ENCODE data around the gene ERI2.

Gene ERI2

DNA sequence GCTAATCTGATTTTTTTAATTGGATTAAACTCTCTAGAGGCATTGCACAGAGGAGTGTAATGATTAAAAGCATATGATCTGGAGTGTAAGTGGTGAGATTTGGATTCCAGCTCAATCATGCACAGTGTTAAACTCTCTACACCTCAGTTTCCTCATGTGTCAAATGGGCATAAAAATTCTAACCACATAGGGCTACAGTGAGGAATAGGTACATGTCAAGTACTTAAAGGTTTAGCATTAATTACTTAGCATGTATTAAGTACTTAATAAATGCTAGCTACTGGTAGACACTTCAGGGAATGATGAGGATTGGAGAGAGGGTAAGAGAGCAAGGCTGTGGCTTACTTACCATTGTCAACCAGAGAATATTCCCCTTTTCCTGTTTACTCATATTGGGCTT is 17.1 kb downstream of the ERI2 start:
- no peaks in the 10 kb centered on the region for H3K9me3 ChIP-seq (ENCODE audit: control insufficient read depth, insufficient read depth, low read depth, low read length)
- no peaks in the 10 kb centered on the region for H3K36me3 ChIP-seq (ENCODE audit: control insufficient read depth in 2 of 2, insufficient read depth in 1 of 2, low read length in 2 of 2)
- ChIA-PET CTCF (interaction anchor here (0.6 to 2.6 kb wide), 2 partner anchors 13 to 532 kb away, joined by 3 to 15 read pairs; no protein-coding TSS in a partner anchor), POLR2A (interaction anchor here (0.7 kb wide), 1 partner anchor 24 kb away, joined by 11 read pairs; no protein-coding TSS in a partner anchor)
- H3K27ac ChIP-seq (ENCODE audit: extremely low read depth, low read depth, low read length), result no peak overlapping the region
- H3K4me3 ChIP-seq (ENCODE audit: low read depth, low read length), result no peak overlapping the region
- no peaks in the 10 kb centered on the region for H3K4me1 ChIP-seq (ENCODE audit: control insufficient read depth, insufficient read depth, low read length)
- TF ChIP-seq, protein P1, sequence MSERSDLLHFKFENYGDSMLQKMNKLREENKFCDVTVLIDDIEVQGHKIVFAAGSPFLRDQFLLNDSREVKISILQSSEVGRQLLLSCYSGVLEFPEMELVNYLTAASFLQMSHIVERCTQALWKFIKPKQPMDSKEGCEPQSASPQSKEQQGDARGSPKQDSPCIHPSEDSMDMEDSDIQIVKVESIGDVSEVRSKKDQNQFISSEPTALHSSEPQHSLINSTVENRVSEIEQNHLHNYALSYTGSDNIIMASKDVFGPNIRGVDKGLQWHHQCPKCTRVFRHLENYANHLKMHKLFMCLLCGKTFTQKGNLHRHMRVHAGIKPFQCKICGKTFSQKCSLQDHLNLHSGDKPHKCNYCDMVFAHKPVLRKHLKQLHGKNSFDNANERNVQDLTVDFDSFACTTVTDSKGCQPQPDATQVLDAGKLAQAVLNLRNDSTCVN (tag by site-specific recombination; optimal IDR thresholded peaks at IDR 0.05), result no peak
- no peak for TF ChIP-seq ZNF37A (tag by site-specific recombination; IDR thresholded peaks at IDR 0.05)
- TF ChIP-seq, protein P2, sequence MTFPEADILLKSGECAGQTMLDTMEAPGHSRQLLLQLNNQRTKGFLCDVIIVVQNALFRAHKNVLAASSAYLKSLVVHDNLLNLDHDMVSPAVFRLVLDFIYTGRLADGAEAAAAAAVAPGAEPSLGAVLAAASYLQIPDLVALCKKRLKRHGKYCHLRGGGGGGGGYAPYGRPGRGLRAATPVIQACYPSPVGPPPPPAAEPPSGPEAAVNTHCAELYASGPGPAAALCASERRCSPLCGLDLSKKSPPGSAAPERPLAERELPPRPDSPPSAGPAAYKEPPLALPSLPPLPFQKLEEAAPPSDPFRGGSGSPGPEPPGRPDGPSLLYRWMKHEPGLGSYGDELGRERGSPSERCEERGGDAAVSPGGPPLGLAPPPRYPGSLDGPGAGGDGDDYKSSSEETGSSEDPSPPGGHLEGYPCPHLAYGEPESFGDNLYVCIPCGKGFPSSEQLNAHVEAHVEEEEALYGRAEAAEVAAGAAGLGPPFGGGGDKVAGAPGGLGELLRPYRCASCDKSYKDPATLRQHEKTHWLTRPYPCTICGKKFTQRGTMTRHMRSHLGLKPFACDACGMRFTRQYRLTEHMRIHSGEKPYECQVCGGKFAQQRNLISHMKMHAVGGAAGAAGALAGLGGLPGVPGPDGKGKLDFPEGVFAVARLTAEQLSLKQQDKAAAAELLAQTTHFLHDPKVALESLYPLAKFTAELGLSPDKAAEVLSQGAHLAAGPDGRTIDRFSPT (tag by site-specific recombination; IDR thresholded peaks at IDR 0.05), result no peak

DNA sequence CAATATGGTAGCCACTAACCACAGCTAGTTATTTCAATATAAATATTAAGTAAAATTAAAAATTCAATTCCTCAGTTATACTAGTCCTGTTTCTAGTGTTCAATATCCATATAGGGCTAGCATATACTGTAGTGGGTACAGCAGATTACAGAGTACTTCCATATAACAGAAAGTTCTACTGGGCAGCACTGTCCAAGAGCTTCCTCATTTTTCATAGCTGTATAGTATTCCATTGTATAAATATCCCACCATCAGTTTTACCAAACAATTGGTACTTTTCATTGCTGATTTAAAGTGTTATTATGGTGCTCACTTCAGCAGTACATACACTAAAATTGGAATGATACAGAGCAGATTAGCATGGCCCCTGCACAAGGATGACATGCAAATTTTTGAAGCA is 22.1 kb downstream of the ERI2 start:
- CTCF ChIA-PET, result interaction anchor here (0.7 kb wide), 2 partner anchors 9 to 1520 kb away, joined by 3 to 4 read pairs; no protein-coding TSS in a partner anchor
- no peak for TF ChIP-seq ZNF701 (tag by site-specific recombination; IDR thresholded peaks at IDR 0.05)
- peak; percentile 63; the same call in 1 of the 2 replicates for TF ChIP-seq ZNF146 (tag by site-specific recombination; IDR thresholded peaks at IDR 0.05)
- TF ChIP-seq ZNF660 (tag by site-specific recombination; IDR thresholded peaks at IDR 0.05), result 0 out of 2 replicates have a peak, but pooled peaks have one; percentile 27

DNA sequence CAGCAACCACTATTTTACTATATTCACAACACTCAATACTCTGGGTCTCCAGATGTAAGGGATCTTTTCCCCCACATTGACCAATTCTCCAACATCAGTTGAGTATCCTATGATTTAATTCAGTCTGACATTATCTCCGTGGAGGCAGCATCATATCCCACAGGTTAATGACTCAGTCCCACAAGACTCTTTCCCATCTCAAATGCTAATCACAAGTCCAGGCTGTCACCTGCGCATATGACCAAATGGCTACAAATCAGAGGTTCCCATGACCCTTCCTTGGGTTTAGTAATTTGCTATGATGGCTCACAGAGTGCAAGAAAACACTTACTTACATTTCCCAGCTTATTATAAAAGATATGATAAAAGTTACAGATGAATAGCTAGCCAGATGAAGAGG is 23.8 kb downstream of the ERI2 start:
- Histone ChIP-seq H3K9me3 (ENCODE audit: control insufficient read depth, insufficient read depth, low read depth, low read length) (no peaks in the 10 kb centered on the region), H3K27ac (ENCODE audit: extremely low read depth, low read depth, low read length) (no peak overlapping the region), H3K4me1 (ENCODE audit: control insufficient read depth, insufficient read depth, low read length) (no peaks in the 10 kb centered on the region), H3K4me3 (ENCODE audit: low read depth, low read length) (no peak overlapping the region), H3K36me3 (ENCODE audit: control insufficient read depth in 2 of 2, insufficient read depth in 1 of 2, low read length in 2 of 2) (no peaks in the 10 kb centered on the region)
- ChIA-PET POLR2A (interaction anchor here (0.7 kb wide), 1 partner anchor 14 kb away, joined by 3 read pairs; no protein-coding TSS in a partner anchor), CTCF (interaction anchor here (1.5 kb wide), 1 partner anchor 7 kb away, joined by 6 read pairs; no protein-coding TSS in a partner anchor)
- TF ChIP-seq, protein P3, sequence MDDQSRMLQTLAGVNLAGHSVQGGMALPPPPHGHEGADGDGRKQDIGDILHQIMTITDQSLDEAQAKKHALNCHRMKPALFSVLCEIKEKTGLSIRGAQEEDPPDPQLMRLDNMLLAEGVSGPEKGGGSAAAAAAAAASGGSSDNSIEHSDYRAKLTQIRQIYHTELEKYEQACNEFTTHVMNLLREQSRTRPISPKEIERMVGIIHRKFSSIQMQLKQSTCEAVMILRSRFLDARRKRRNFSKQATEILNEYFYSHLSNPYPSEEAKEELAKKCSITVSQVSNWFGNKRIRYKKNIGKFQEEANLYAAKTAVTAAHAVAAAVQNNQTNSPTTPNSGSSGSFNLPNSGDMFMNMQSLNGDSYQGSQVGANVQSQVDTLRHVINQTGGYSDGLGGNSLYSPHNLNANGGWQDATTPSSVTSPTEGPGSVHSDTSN (CRISPR knock-in tag; IDR thresholded peaks at IDR 0.05), result no peak
- TF ChIP-seq ZBTB7A (tag by site-specific recombination; IDR thresholded peaks at IDR 0.05; ENCODE audit: low read depth) (no peak), ZNF138 (tag by site-specific recombination; IDR thresholded peaks at IDR 0.05; ENCODE audit: borderline replicate concordance) (no peak), ZBTB21 (tag by site-specific recombination; IDR thresholded peaks at IDR 0.05) (no peak), ZNF140 (tag by site-specific recombination; IDR thresholded peaks at IDR 0.05) (no peak), ZNF202 (tag by site-specific recombination; IDR thresholded peaks at IDR 0.05; ENCODE audit: borderline replicate concordance) (no peak), SP2 (tag by site-specific recombination; IDR thresholded peaks at IDR 0.05) (no peak), BCL11A (tag by site-specific recombination; IDR thresholded peaks at IDR 0.05; ENCODE audit: low read depth) (no peak), MEIS1 (CRISPR knock-in tag; IDR thresholded peaks at IDR 0.05; ENCODE audit: borderline replicate concordance) (no peak), ZNF558 (tag by site-specific recombination; IDR thresholded peaks at IDR 0.05) (no peak), ZNF555 (tag by site-specific recombination; conservative IDR thresholded peaks at IDR 0.05) (no peak)
- TF ChIP-seq, protein P4, sequence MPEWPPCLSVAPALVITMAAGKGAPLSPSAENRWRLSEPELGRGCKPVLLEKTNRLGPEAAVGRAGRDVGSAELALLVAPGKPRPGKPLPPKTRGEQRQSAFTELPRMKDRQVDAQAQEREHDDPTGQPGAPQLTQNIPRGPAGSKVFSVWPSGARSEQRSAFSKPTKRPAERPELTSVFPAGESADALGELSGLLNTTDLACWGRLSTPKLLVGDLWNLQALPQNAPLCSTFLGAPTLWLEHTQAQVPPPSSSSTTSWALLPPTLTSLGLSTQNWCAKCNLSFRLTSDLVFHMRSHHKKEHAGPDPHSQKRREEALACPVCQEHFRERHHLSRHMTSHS (tag by site-specific recombination; IDR thresholded peaks at IDR 0.05), result no peak
- TF ChIP-seq, protein P5, sequence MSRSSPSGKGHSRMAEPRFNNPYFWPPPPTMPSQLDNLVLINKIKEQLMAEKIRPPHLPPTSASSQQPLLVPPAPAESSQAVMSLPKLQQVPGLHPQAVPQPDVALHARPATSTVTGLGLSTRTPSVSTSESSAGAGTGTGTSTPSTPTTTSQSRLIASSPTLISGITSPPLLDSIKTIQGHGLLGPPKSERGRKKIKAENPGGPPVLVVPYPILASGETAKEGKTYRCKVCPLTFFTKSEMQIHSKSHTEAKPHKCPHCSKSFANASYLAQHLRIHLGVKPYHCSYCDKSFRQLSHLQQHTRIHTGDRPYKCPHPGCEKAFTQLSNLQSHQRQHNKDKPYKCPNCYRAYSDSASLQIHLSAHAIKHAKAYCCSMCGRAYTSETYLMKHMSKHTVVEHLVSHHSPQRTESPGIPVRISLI (tag by site-specific recombination; IDR thresholded peaks at IDR 0.05), result no peak

More for the DNA sequence above, 22.1 kb downstream of the ERI2 start:
- Histone ChIP-seq H3K4me3 (ENCODE audit: low read depth, low read length) (no peak overlapping the region), H3K4me1 (ENCODE audit: control insufficient read depth, insufficient read depth, low read length) (no peaks in the 10 kb centered on the region), H3K27ac (ENCODE audit: extremely low read depth, low read depth, low read length) (no peak overlapping the region), H3K36me3 (ENCODE audit: control insufficient read depth in 2 of 2, insufficient read depth in 1 of 2, low read length in 2 of 2) (no peaks in the 10 kb centered on the region), H3K9me3 (ENCODE audit: control insufficient read depth, insufficient read depth, low read depth, low read length) (no peaks in the 10 kb centered on the region)
- POLR2A ChIA-PET, result no interaction called here

Data from HEK293 (cell line).